ENCODE results near the gene STX8.
"Not testable (repeated sequence)": the region's sequence is repeated elsewhere in the genome, so short reads cannot be mapped to it uniquely, and the experiment has no call there.

The STX8 gene

DNA sequence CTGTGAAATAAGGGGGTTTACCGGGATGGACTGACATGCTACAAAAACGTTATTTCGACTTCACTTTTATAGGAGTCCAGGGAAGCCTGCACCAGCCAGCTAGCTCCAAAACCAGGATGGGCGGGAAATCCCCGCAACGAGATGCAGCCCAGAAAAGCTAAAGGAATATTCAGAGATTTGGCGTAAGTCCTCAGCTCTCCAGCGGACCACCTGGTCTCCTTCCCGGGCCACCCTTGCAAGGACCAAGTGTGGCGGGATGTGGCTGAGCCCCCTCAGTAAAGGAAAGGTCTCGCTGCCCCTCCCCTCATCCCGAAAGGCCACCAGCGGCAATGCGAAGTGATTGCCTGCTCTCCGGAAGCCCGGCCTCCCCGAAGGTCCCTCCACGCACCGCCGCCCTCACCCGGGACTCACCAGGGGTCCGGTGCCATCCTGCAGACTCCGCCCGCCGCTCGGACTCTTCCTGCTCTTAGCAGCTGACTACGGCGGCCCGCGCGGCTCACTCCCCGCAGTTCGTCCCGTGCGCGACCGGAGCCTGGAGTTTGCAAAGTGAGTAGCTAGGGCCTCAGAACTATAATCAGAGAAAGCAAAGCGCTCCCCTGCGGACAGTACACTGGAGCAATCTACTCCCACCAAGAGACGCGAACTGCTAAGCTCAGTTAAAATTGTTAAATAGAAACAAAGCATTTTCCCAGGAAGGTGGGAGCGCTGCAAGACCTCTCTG is at the start of gene STX8:
Gene STX8 (minus strand): TSS at position 440 of the 721 bp plus-strand sequence. CDS start 12 bp downstream, at position 428.
- no peak for DNase-seq

DNA sequence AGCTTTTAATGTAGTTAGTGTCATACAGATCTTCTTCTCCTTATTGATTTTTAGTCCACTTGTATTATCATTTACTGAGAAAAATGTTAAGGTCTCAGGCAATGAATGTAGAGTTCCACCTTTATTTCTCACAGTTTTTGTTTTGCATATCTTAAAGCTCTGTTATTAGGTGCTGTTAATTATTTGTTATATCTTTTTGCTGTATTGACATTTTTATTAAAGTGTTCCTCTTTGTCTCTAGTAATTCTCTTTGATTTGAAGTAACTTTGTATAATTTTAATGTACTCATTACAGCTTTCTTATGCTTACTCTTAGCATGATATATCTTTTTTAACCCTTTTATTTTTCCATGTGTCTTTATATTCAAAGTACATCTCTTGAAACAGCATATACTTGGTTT is 47.3 kb upstream of the STX8 start:
- DNase-seq = no peak

DNA sequence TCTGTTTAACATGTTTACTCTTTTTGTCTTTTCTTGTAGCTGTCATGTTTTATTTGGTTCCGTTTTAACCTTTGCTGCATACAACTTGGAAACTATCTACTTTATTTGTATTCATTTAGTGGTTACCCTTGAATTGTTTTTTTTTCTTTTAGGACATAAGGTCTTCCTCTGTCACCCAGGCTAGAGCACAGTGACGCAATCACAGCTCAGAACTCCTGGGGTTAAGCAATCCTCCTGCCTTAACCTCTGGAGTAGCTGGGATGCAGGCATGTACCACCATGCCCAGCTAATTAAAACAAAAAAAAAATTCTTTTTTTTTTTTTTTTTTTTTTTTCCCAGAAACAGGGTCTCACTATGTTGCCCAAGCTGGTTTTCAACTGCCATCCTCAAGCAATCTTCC is 39.9 kb upstream of the STX8 start:
- no peak for DNase-seq

DNA sequence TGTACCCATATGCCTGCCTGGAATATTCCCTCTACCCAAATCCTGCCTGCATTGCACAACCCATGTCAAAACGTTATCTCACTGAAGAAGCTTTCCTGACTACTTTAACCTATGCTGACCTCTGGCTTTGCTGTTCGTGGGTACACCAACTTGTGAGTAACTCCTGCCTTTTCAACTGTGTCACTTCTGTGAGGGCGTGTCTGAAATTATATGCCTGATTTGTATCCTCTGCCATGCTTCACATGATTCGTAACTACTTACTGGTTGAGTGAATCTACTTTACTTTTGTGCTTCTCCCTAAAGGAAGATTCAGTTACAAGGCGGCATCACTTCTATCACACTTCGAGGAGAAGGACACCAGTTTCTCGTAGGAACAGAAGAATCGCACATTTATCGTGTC is 36.4 kb upstream of the STX8 start:
- no peak for DNase-seq

- no peak for DNase-seq
Observed at GRCh38 chr17:9611557-9611956, 35.9 kb upstream of the STX8 start.

DNA sequence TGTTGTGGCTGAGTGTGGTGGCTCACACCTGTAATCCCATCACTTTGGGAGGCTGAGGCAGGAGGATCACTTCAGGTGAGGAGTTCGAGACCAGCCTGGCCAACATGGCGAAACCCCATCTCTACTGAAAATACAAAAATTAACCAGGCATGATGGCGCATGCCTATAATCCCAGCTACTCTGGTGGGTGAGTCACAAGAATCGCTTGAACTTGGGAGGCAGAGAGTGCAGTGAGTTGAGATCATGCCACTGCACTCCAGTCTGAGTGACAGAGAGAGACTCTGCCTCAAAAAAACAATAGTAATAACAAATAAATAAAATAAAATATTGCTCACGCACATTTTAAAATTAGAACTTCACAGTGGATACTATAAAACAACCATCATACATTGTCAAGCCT is 31.4 kb upstream of the STX8 start:
- not testable (repeated sequence) for DNase-seq

DNA sequence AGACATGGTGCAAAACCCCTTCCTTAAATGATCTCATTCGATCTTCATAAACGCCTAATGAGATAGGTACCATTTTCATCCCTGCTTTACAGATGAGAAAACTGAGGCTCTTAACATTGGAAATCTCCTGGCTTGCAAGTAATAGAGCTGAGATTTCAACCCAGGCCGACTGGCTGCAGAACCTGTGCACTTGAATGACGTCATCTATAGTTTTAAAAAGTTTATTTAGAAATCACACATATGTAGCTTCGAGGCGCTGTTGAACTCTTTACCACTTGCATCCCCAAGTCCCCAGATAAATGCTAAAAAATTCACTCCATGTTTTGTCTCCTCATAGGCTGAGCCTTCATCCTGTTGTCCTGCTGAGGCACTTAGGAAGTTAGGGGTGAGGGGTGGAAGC is 30.8 kb upstream of the STX8 start:
- DNase-seq = no peak

GRCh38 chr17:9604583-9604982 is 29.0 kb upstream of the STX8 start:
- not testable (repeated sequence) for DNase-seq

GRCh38 chr17:9598661-9599060 is 23.0 kb upstream of the STX8 start:
- DNase-seq = no peak

DNA sequence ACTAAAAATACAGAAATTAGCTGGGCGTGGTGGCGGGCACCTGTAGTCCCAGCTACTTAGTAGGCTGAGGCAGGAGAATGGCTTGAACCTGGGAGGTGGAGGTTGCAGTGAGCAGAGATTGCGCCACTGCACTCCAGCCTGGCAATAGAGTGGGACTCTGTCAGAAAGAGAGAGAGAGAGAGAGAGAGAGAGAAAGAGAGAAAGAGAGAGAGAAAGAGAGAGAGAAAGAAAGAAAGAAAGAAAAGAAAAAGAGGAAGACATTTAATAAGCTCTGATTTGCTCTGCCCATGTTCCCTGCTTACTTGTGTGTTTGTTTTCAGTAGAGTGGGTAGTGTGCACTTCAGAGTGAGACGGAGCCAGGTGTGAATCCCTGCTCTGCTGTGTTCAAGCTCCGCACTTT is 22.0 kb upstream of the STX8 start:
- not testable (repeated sequence) for DNase-seq

- DNase-seq = no peak
Observed at GRCh38 chr17:9594065-9594464, 18.4 kb upstream of the STX8 start.

DNA sequence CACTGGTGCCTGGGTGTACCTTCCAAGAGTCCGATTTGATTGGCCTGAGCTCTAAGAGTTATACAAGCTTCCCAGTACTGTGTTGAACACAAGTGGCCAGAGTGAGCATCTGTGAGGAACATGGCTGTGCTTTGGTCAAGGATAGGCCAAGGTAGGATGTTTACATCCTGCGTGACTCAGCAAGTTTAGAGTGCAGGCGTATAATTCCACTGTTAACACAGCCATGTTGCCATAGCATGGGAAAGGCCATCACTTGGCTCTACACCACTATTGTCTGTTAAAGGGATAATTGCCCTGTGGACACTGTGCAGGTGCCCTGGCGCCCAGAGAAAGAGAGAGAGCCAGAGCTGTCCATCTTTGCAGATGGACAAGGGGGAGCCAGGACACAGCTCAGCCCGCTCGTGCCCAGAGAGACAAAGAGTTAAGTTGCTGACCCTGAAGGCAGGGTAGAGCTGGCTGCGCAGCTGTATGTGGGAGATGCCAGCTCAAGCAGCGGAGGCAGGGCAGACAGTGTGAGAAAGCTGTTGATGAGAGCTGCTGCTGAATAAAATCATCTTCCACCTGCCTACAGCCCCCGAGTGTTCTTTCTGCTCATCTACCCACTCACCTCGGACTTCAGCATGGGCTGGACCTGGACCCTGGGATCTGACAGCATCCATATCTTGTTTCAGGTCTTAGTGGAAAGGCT is 12.5 kb upstream of the STX8 start:
- no peak for DNase-seq

DNA sequence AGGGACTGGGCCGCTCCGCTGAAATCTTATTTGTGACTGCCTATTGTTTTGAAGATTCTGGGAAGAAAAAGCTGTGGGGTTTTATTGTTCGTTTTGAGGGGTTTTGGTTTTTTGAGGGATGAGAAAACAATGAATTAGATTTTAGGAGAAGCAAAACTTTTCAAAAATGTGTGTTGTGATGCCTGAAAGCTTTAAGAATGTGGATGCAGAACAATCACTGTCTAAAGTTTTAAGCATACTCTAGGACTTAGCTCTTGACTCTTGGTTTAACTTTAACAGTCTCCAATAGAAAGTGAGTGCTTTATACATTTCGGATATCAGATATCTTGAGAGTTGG is 1.7 kb upstream of the STX8 start:
- no peak for DNase-seq

DNA sequence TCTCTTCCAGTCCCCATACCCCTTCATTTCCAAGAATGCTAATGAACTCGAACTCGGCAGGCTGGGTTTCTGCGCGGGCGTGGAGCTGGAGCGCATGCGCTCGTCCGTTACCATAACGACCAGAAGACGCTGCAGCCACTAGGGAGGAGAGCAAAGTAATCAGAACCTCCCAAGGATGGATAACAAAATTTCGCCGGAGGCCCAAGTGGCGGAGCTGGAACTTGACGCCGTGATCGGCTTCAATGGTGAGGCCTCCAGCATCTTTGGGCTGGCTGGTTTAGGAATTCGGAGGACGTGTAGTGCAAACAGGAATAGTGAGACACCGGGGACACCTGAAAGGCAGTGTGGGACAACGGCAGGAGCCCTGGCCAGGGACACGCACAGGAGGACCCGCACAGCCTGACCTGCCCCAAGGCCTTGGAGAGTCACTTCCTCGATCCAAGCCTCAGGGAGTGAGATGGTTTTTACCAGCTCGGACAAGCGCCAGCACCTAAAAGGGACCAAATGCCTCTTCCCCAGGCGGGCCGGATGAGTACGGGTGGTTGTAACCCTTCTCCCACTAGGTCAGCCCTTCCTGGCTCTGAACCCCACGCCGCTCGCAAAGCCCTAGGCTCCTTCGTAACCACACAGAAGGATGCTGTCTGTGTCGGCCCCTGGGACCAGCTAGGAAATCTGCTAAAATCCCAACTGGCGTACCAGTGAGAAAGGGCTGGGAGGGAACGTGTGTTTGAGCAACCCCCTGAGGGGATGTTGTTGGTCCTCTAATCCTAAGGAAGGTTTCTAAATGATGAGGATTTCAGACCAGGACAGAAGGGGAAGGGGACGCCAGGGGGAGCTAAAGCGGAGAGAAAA is 1.1 kb upstream of the STX8 start, which contains the start of gene CFAP52:
Gene CFAP52 (plus strand): TSS at position 122 of the 852 bp plus-strand sequence. CDS start 54 bp downstream, at position 176.
- no peak for DNase-seq

DNA sequence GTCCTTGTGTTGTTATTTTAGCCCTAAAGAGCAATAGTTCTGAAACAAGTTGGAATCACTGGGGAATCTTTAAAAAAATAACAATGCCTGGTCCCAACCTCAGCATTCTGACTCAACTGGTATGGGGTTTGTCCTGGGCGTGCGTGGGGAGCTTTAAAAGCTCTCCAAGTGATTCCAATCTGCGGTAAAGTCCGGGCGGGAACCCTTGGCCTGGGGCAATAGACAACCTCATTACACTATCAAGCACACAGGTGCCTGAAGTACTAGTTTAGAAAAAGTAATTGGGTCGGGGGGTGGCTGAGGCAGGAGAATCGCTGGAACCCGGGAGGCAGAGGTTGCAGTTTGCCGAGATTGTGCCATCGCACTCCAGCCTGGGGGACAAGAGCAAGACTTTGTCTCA is 4.4 kb downstream of the STX8 start:
- no peak for DNase-seq

GRCh38 chr17:9568957-9569588 is 6.5 kb downstream of the STX8 start:
- no peak for DNase-seq

DNA sequence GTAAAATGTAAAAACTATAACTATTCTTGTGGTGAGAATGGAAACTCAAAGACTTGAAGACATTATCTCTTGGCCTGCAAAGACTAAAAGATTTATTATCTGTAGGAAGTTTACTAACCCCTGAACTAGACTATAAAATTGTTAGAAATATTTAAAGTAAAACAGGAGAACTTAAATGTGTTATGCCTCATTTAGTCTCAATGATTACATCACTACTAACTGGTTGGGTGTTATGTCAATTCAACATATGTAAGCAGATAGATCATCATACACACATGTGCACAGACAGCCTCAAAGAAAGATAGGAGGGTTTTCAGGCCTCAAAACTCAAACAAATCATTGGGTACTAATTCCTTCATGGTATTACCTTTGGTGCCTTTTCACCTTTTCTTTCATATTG is 7.6 kb downstream of the STX8 start:
- DNase-seq = no peak

DNA sequence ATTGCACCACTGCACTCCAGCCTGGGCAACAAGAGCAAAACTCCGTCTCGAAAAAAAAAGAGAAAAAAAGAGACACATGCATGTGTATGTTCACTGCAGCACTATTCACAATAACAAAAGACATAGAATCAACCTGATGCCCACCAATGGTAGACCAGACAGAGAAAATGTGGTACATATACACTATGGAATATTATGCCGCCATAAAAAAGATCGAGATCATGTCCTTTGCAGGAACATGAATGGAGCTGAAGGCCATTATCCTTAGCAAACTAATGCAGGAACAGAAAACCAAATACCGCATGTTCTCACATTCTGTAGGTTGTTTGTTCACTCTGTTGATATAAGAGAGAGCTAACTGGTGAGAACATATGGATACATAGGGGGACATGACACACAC is 8.9 kb downstream of the STX8 start:
- DNase-seq = not testable (repeated sequence)

DNA sequence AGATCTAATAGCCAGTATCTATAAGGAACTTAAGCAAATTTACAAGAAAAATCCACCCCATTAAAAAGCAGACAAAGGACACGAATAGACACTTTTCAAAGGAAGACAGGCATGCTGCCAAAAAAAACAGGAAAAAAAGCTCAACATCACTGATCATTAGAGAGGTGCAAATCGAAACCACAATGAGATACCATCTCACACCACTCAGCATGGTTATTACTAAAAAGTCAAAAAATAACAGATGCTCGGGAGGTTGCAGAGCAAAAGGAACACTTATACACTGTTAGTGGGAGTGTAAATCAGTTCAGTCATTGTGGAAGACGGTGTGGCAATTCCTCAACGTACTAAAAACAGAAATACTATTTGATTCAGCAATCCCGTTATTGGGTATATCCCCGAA is 9.6 kb downstream of the STX8 start:
- no peak for DNase-seq

- no peak for DNase-seq
Observed at GRCh38 chr17:9564104-9564503, 11.5 kb downstream of the STX8 start.

GRCh38 chr17:9557857-9558256 is 17.8 kb downstream of the STX8 start:
- DNase-seq = no peak

- DNase-seq = no peak
Observed at GRCh38 chr17:9557161-9557755, 18.4 kb downstream of the STX8 start.

GRCh38 chr17:9554715-9555114 is 20.9 kb downstream of the STX8 start:
- not testable (repeated sequence) for DNase-seq

Data from NCI-H1436 treated with DMSO at 0.1 percent for 48 hours (cell line).